HepG2 (cell line): ENCODE results near the gene RSAD1. TPM values are rescaled to one million over a fixed set of nuclear protein-coding genes. Genes with fewer than 3 reads are reported as not detected.
A peak's percentile ranks its signal among the peaks of the same experiment; 100 is the strongest.

Experiments used
- ATF7 ChIP-seq, 2 experiments: fragments of 450-650 bp in 1 of 2; sonication (generic) in 1 of 2; formaldehyde crosslinking in 1 of 2; IDR thresholded peaks; 2 replicates each; pipeline versions ENCODE4 v1.4.0 to v1.6.1; 2016 to 2020; ENCODE audit warnings: antibody characterized with exemption in 1 of 2, mild to moderate bottlenecking in 1 of 2, missing genetic modification reagents in 1 of 2
- CC2D1A ChIP-seq: sonication (generic); formaldehyde crosslinking; IDR thresholded peaks from 2 replicates; pipeline ENCODE4 v1.8.1; 2023; ENCODE audit warnings: mild to moderate bottlenecking, missing genetic modification reagents
- ESRRA ChIP-seq: sonication (generic); formaldehyde crosslinking; IDR thresholded peaks from 2 replicates; pipeline ENCODE4 v1.5.1; 2020; ENCODE audit warnings: mild to moderate bottlenecking, low read depth, missing genetic modification reagents
- HNF4A ChIP-seq: sonication (generic); formaldehyde crosslinking; IDR thresholded peaks from 2 replicates; pipeline ENCODE4 v1.4.0; 2020; ENCODE audit warnings: missing genetic modification reagents
- KDM2A ChIP-seq: sonication (generic); formaldehyde crosslinking; IDR thresholded peaks from 2 replicates; pipeline ENCODE4 v1.4.0; 2020; ENCODE audit warnings: low read depth, missing genetic modification reagents, borderline replicate concordance
- KDM4B ChIP-seq: sonication (generic); formaldehyde crosslinking; IDR thresholded peaks from 2 replicates; pipeline ENCODE4 v1.4.0; 2020; ENCODE audit warnings: missing genetic modification reagents
- MTF2 ChIP-seq: sonication (generic); formaldehyde crosslinking; IDR thresholded peaks from 2 replicates; pipeline ENCODE4 v1.5.0; 2020; ENCODE audit warnings: missing genetic modification reagents, borderline replicate concordance
- MYC ChIP-seq: sonication (generic); formaldehyde crosslinking; IDR thresholded peaks from 2 replicates; pipeline ENCODE4 v1.9.0; 2021; ENCODE audit warnings: missing genetic modification reagents, borderline replicate concordance
- POLR2G ChIP-seq: fragments of 200-400 bp; formaldehyde crosslinking; IDR thresholded peaks from 2 replicates; pipeline ENCODE4 v1.6.1; 2018; ENCODE audit warnings: mild to moderate bottlenecking, low read depth, low read length, moderate library complexity
- RFXAP ChIP-seq: sonication (generic); formaldehyde crosslinking; IDR thresholded peaks from 2 replicates; pipeline ENCODE4 v1.4.0; 2020; ENCODE audit warnings: missing genetic modification reagents, borderline replicate concordance
- TARDBP ChIP-seq: sonication (generic); formaldehyde crosslinking; IDR thresholded peaks from 2 replicates; pipeline ENCODE4 v1.8.0; 2022; ENCODE audit warnings: mild to moderate bottlenecking, missing genetic modification reagents
- TOE1 ChIP-seq: sonication (generic); formaldehyde crosslinking; IDR thresholded peaks from 2 replicates; pipeline ENCODE4 v1.4.0; 2020; ENCODE audit warnings: mild to moderate bottlenecking, missing genetic modification reagents
- ZNF205 ChIP-seq: IDR thresholded peaks from 2 replicates; pipeline ENCODE4 v1.6.1; 2018; ENCODE audit warnings: missing biosample characterization, missing genetic modification reagents
- ZNF264 ChIP-seq: sonication (generic); formaldehyde crosslinking; IDR thresholded peaks from 2 replicates; pipeline ENCODE4 v1.4.0; 2020; ENCODE audit warnings: missing genetic modification reagents
- polyA plus RNA-seq, 8 experiments: library from polyadenylated mRNA; depleted of rRNA in 3 of 8; stranded (reverse) in 7 of 8; unstranded in 1 of 8; fragments of >200 nt; fragmentation: Illumina TruSeq in 4 of 8; extraction: Trizol in 4 of 8; gene quantifications; 2 replicates each; pipeline versions ENCODE4 v1.2.1 to v1.2.3, GENCODE V29; 2011 to 2016; ENCODE audit warnings: low read depth in 4 of 8, missing spikeins in 1 of 8, mixed read lengths in 1 of 8; ENCODE audit not compliant: insufficient read depth in 1 of 8
- total RNA-seq, 5 experiments: library from RNA; depleted of rRNA; stranded (reverse); fragments of >200 nt; fragmentation: Illumina TruSeq; extraction: Trizol; gene quantifications; 2 replicates each; pipeline ENCODE4 v1.2.3, GENCODE V29; 2016; ENCODE audit warnings: low read depth in 1 of 5
- TF ChIP-seq, protein P1 (sequence below): sonication (generic); formaldehyde crosslinking; IDR thresholded peaks from 2 replicates; pipeline ENCODE4 v1.4.0; 2020; ENCODE audit warnings: missing genetic modification reagents, borderline replicate concordance
- TF ChIP-seq, protein P2 (sequence below): sonication (generic); formaldehyde crosslinking; IDR thresholded peaks from 2 replicates; pipeline ENCODE4 v1.8.1; 2022; ENCODE audit warnings: low read depth, mild to moderate bottlenecking, missing genetic modification reagents
- TF ChIP-seq, protein P3 (sequence below): sonication (generic); formaldehyde crosslinking; IDR thresholded peaks from 2 replicates; pipeline ENCODE4 v1.5.0; 2020; ENCODE audit warnings: missing genetic modification reagents, mild to moderate bottlenecking, borderline replicate concordance
- TF ChIP-seq, protein P4 (sequence below): sonication (generic); formaldehyde crosslinking; IDR thresholded peaks from 2 replicates; pipeline ENCODE4 v1.4.0; 2020; ENCODE audit warnings: missing genetic modification reagents
- TF ChIP-seq, protein P5 (sequence below): sonication (generic); formaldehyde crosslinking; IDR thresholded peaks from 2 replicates; pipeline ENCODE4 v1.4.0; 2020; ENCODE audit warnings: mild to moderate bottlenecking, missing genetic modification reagents

The RSAD1 gene
- total and polyA plus RNA-seq, 2 of the 13 experiments (the other 11 are each of a cell fraction or from before 2014, with no cell fraction given): 22.7 to 27.7 TPM

DNA sequence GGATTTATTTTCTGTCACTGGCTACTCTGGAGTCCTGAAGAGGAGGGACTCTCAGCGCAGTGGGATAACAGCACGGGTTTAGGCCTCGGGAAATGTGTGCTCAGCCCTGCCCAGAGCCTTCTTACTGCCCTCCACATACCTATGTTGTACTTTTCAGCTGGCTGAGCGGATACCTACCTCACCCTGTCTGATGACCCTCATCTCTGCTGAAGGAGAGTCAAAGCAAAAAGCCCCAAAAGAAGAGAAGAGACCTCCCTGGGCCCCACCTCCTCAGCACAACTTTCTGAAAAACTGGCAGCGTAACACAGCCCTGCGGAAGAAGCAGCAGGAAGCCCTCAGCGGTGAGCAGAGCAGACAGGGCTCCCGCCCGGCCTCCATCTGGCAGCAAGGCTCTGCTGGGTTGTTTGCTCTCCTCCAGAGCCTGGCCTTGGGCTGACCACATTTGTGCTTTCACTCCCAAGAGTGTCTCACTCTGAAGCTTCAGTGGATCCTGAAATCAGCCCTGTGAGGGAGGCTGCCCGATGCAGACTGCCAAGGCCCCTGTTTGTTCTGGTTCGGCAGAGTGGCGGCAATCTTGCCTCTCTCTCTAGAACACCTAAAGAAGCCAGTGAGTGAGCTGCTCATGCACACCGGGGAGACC is 39.8 kb downstream of the RSAD1 start (continued):
- TF ChIP-seq ESRRA (CRISPR knock-in tag) (no peak), POLR2G (peak; percentile 33; the same call in 1 of the 2 replicates), MYC (no peak), HNF4A (no peak), TOE1 (no peak), KDM4B (CRISPR knock-in tag) (0 out of 2 replicates have a peak, but pooled peaks have one; percentile 68), ZNF264 (CRISPR knock-in tag) (peak; percentile 70; the same call in 1 of the 2 replicates), KDM2A (CRISPR knock-in tag) (peak; percentile 20; the same call in 1 of the 2 replicates), CC2D1A (CRISPR knock-in tag) (0 out of 2 replicates have a peak, but pooled peaks have one; percentile 24), ATF7 (IDR thresholded peaks at IDR 0.05) (no peak), ATF7 (CRISPR knock-in tag; IDR thresholded peaks at IDR 0.05) (no peak), MTF2 (no peak), TARDBP (CRISPR knock-in tag) (0 out of 2 replicates have a peak, but pooled peaks have one; percentile 19), RFXAP (no peak), ZNF205 (CRISPR knock-in tag) (no peak)
- TF ChIP-seq, protein P1, sequence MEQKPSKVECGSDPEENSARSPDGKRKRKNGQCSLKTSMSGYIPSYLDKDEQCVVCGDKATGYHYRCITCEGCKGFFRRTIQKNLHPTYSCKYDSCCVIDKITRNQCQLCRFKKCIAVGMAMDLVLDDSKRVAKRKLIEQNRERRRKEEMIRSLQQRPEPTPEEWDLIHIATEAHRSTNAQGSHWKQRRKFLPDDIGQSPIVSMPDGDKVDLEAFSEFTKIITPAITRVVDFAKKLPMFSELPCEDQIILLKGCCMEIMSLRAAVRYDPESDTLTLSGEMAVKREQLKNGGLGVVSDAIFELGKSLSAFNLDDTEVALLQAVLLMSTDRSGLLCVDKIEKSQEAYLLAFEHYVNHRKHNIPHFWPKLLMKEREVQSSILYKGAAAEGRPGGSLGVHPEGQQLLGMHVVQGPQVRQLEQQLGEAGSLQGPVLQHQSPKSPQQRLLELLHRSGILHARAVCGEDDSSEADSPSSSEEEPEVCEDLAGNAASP (CRISPR knock-in tag): no peak
- TF ChIP-seq, protein P2, sequence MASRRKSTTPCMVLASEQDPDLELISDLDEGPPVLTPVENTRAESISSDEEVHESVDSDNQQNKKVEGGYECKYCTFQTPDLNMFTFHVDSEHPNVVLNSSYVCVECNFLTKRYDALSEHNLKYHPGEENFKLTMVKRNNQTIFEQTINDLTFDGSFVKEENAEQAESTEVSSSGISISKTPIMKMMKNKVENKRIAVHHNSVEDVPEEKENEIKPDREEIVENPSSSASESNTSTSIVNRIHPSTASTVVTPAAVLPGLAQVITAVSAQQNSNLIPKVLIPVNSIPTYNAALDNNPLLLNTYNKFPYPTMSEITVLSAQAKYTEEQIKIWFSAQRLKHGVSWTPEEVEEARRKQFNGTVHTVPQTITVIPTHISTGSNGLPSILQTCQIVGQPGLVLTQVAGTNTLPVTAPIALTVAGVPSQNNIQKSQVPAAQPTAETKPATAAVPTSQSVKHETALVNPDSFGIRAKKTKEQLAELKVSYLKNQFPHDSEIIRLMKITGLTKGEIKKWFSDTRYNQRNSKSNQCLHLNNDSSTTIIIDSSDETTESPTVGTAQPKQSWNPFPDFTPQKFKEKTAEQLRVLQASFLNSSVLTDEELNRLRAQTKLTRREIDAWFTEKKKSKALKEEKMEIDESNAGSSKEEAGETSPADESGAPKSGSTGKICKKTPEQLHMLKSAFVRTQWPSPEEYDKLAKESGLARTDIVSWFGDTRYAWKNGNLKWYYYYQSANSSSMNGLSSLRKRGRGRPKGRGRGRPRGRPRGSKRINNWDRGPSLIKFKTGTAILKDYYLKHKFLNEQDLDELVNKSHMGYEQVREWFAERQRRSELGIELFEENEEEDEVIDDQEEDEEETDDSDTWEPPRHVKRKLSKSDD (CRISPR knock-in tag): no peak
- TF ChIP-seq, protein P3, sequence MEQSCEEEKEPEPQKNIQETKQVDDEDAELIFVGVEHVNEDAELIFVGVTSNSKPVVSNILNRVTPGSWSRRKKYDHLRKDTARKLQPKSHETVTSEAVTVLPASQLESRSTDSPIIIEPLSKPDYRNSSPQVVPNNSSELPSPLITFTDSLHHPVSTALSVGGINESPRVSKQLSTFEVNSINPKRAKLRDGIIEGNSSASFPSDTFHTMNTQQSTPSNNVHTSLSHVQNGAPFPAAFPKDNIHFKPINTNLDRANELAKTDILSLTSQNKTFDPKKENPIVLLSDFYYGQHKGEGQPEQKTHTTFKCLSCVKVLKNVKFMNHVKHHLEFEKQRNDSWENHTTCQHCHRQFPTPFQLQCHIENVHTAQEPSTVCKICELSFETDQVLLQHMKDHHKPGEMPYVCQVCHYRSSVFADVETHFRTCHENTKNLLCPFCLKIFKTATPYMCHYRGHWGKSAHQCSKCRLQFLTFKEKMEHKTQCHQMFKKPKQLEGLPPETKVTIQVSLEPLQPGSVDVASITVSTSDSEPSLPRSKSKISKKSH: 0 out of 2 replicates have a peak, but pooled peaks have one; percentile 32
- TF ChIP-seq, protein P4, sequence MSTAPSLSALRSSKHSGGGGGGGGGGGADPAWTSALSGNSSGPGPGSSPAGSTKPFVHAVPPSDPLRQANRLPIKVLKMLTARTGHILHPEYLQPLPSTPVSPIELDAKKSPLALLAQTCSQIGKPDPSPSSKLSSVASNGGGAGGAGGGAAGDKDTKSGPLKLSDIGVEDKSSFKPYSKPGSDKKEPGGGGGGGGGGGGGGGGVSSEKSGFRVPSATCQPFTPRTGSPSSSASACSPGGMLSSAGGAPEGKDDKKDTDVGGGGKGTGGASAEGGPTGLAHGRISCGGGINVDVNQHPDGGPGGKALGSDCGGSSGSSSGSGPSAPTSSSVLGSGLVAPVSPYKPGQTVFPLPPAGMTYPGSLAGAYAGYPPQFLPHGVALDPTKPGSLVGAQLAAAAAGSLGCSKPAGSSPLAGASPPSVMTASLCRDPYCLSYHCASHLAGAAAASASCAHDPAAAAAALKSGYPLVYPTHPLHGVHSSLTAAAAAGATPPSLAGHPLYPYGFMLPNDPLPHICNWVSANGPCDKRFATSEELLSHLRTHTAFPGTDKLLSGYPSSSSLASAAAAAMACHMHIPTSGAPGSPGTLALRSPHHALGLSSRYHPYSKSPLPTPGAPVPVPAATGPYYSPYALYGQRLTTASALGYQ (CRISPR knock-in tag): no peak
- TF ChIP-seq, protein P5, sequence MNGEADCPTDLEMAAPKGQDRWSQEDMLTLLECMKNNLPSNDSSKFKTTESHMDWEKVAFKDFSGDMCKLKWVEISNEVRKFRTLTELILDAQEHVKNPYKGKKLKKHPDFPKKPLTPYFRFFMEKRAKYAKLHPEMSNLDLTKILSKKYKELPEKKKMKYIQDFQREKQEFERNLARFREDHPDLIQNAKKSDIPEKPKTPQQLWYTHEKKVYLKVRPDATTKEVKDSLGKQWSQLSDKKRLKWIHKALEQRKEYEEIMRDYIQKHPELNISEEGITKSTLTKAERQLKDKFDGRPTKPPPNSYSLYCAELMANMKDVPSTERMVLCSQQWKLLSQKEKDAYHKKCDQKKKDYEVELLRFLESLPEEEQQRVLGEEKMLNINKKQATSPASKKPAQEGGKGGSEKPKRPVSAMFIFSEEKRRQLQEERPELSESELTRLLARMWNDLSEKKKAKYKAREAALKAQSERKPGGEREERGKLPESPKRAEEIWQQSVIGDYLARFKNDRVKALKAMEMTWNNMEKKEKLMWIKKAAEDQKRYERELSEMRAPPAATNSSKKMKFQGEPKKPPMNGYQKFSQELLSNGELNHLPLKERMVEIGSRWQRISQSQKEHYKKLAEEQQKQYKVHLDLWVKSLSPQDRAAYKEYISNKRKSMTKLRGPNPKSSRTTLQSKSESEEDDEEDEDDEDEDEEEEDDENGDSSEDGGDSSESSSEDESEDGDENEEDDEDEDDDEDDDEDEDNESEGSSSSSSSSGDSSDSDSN: peak; percentile 72; the same call in 1 of the 2 replicates
